Measurements from ENCODE around the gene ECHDC1.

DNA sequence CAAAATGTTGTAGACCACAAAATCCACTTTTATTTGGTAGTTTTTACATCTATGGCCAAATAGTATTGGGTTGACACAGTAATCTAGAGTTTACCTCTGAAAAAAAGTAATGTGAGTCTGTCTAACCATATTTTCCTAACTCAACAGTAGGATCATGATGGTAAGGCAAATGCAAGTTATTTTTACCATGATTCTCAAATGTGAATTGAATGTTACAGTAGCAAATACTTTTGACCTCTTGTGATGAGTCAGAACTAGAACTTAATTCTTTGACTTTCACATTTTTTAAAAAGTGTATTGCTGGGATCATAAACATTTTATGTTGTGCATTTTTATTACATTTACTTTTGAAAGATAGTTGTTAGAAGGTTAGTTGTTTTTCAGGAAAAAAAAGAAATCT is 54.7 kb downstream of the ECHDC1 start:
- no peak for TF ChIP-seq ZNF138 (CRISPR knock-in tag; conservative IDR thresholded peaks at IDR 0.05)
- TF ChIP-seq CTCF (IDR thresholded peaks at IDR 0.05): no peak
- TF ChIP-seq E2F1 (CRISPR knock-in tag; IDR thresholded peaks at IDR 0.05): no peak
- TF ChIP-seq HMGXB4 (CRISPR knock-in tag; IDR thresholded peaks at IDR 0.05): no peak
- TF ChIP-seq ZNF263 (CRISPR knock-in tag; IDR thresholded peaks at IDR 0.05; ENCODE audit: low read depth): no peak
- TF ChIP-seq ELF4 (CRISPR knock-in tag; IDR thresholded peaks at IDR 0.05; ENCODE audit: low read depth): no peak
- TF ChIP-seq FOXK1 (CRISPR knock-in tag; IDR thresholded peaks at IDR 0.05): no peak
- TF ChIP-seq, protein P1, sequence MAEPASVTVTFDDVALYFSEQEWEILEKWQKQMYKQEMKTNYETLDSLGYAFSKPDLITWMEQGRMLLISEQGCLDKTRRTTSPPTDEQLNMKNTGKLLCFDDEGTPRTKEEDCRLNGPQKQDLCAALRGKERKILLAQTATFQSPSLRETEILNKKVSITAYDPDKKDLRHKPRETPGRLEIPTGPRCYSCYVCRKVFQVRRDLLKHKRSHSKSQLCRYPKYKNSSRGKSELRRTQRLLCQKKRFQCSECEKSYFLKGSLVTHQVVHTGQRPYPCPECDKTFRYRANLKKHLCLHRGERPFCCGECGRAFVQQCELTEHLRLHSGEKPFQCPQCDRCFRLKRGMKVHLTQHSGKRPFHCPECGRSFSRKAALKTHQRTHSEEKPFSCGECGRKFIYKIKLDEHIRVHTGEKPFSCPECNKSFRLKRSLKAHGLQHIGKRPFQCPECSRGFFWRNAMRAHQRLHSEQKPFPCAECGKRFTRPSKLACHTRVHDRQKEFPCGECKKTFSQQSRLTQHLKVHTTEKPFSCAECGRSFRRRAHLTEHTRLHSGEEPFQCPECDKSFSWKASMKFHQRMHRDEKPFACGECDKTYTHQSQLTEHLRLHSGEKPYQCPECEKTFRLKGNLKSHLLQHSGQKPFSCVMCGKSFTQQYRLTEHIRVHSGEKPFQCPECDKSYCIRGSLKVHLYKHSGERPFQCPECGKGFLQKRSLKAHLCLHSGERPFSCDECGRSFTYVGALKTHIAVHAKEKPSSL (CRISPR knock-in tag; conservative IDR thresholded peaks at IDR 0.05): no peak
- no peak for TF ChIP-seq ATF3 (CRISPR knock-in tag; conservative IDR thresholded peaks at IDR 0.05)
